ENCODE data around the gene SVEP1.

DNA sequence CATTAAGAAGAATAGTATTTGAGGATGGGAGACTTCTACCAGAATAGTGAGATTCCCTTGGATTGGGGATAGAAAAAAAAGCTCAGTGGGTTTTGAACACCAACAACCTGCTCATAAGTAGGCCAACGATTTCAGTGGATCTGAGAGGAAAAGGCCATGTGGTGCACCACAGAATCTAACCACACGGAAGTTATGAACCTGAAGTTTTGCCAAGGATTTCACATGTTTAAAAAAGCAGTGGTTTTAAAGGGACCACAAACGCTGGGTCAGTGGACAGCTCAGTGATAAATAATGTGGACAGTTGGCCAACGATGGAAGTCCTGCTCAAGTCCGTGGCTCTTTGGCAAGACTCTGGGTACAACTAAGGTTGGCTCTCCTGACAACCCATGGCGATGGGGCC is 134.6 kb downstream of the SVEP1 start:
- TF ChIP-seq, protein P1, sequence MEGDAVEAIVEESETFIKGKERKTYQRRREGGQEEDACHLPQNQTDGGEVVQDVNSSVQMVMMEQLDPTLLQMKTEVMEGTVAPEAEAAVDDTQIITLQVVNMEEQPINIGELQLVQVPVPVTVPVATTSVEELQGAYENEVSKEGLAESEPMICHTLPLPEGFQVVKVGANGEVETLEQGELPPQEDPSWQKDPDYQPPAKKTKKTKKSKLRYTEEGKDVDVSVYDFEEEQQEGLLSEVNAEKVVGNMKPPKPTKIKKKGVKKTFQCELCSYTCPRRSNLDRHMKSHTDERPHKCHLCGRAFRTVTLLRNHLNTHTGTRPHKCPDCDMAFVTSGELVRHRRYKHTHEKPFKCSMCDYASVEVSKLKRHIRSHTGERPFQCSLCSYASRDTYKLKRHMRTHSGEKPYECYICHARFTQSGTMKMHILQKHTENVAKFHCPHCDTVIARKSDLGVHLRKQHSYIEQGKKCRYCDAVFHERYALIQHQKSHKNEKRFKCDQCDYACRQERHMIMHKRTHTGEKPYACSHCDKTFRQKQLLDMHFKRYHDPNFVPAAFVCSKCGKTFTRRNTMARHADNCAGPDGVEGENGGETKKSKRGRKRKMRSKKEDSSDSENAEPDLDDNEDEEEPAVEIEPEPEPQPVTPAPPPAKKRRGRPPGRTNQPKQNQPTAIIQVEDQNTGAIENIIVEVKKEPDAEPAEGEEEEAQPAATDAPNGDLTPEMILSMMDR (IDR thresholded peaks at IDR 0.05): no peak
- TF ChIP-seq POLR2AphosphoS5 (IDR thresholded peaks at IDR 0.05) (no peak), POLR2A (IDR thresholded peaks at IDR 0.05; ENCODE audit: low read depth) (no peak), EP300 (IDR thresholded peaks at IDR 0.05) (no peak)
